ENCODE results near the gene HTATSF1. TPM values are rescaled to one million over a fixed set of nuclear protein-coding genes. Genes with fewer than 3 reads are reported as not detected.

The HTATSF1 gene
- total RNA-seq, 1 donor from 2014 or later, result 41.7 TPM

DNA sequence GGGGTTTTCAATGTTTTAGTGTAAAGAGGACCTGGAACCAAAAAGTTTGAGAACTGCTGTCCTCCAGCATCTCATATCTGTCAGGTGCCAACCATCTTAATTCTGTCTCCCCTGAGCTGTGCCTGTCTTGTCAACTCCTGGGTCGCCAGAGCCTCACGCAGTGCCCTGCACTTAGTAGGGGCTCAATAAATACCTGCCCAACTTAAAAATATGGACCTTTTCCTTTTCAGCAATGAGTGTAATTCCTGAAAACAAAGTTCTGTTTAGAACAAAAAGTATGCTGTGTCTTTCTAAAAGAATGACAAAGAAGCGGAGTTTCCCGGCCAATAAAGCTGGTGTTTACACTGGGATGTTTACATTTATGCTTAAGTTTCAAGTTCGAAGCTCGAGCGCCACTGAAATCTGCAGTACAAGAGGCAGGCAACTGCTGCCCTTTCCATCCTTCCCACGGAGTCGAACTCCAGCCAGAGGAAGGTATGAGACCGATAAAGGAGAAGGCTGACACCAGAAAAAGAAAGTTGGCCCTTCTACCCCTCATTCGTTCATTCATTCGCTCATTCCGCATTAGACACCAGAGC is 1.1 kb upstream of the HTATSF1 start:
- Mint-ChIP-seq H3K36me3 (peaks cover 4% of the 10 kb centered on the region), H3K27ac (peak overlapping the region; percentile 99), H3K4me3 (peak overlapping the region; percentile 84), H3K27me3 (ENCODE audit: low read depth) (peaks cover 15% of the 10 kb centered on the region), H3K4me1 (peaks cover 8% of the 10 kb centered on the region), H3K9me3 (peaks cover 12% of the 10 kb centered on the region)
- TF ChIP-seq, protein P1, sequence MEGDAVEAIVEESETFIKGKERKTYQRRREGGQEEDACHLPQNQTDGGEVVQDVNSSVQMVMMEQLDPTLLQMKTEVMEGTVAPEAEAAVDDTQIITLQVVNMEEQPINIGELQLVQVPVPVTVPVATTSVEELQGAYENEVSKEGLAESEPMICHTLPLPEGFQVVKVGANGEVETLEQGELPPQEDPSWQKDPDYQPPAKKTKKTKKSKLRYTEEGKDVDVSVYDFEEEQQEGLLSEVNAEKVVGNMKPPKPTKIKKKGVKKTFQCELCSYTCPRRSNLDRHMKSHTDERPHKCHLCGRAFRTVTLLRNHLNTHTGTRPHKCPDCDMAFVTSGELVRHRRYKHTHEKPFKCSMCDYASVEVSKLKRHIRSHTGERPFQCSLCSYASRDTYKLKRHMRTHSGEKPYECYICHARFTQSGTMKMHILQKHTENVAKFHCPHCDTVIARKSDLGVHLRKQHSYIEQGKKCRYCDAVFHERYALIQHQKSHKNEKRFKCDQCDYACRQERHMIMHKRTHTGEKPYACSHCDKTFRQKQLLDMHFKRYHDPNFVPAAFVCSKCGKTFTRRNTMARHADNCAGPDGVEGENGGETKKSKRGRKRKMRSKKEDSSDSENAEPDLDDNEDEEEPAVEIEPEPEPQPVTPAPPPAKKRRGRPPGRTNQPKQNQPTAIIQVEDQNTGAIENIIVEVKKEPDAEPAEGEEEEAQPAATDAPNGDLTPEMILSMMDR (IDR thresholded peaks at IDR 0.05; ENCODE audit: unreplicated experiment), result no peak
- no peak for DNase-seq (ENCODE audit: low spot score in 2 of 2, unreplicated experiment in 2 of 2)

DNA sequence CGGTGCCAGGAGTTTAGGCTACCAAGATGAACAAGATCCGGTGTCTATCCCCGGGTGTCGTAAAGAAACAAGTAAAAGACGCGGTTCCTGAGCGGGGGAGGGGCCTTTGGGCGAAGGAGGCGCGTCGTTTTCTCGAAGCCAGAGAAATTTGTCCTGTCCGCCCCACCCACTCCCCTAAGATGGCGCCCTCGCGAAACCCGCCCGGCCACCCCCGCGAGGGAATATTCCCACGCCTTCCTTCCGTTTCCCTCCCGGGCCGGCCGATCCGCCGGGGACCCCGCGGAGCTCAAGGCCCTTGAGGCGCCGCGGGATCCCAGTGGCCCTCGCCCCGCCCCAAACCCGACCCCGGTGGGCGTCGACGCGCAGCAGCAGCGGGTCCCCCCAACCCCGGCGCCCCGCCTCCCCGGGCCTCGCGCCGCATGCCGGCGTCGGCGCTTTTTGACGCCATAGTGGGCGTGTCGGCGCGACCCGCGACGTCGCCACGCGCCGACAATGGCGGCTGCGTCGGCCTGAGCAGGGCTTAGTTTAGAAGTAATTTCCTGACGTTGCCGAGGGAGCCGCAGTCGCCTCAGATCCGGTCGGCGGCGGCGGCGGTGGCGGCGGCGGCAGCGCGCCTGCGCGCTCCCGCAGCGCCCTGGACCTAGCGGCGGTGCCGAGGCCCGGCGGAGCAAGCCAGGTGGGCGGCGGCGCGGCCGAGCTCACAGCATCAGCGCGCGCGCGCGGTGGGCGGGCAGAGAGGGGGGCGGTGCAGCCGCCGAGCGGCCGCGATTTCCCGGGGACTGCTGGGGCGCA is 432 bp upstream of the HTATSF1 start:
- Mint-ChIP-seq H3K27ac (peak overlapping the region; percentile 99), H3K4me3 (peak overlapping the region; percentile 92), H3K9me3 (peaks cover 12% of the 10 kb centered on the region), H3K27me3 (ENCODE audit: low read depth) (peaks cover 10% of the 10 kb centered on the region), H3K36me3 (peaks cover 4% of the 10 kb centered on the region), H3K4me1 (peaks cover 8% of the 10 kb centered on the region)
- peak; percentile 68 to 80 for DNase-seq (ENCODE audit: low spot score in 2 of 2, unreplicated experiment in 2 of 2)
- TF ChIP-seq, protein P1 (IDR thresholded peaks at IDR 0.05; ENCODE audit: unreplicated experiment), result no peak

DNA sequence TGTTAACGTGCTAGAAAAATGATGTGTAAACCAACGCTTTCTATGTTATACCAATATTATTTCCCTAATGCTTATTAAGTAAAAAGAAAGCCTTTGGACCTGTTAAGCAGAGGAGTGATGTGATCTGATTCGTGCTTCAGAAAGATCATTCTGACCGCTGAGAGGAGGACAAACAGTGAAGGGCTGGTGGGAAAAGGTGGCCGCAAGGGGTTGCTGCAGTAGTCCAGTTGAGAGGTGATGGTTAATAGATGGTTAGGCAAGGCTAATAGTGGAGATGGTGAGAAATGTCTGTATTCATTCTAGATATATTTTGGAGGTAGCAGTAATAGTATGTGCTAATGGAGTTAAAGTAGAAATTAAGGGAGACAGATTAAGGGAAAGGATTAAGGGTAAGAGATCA is 21.7 kb downstream of the HTATSF1 start:
- no peaks in the 10 kb centered on the region for H3K36me3 Mint-ChIP-seq
- H3K27ac Mint-ChIP-seq, result no peak overlapping the region
- no peaks in the 10 kb centered on the region for H3K4me1 Mint-ChIP-seq
- no peak overlapping the region for H3K4me3 Mint-ChIP-seq
- H3K9me3 Mint-ChIP-seq, result peaks cover 17% of the 10 kb centered on the region
- no peak for DNase-seq (ENCODE audit: low spot score in 2 of 2, unreplicated experiment in 2 of 2)
- TF ChIP-seq, protein P1 (IDR thresholded peaks at IDR 0.05; ENCODE audit: unreplicated experiment), result no peak
- H3K27me3 Mint-ChIP-seq (ENCODE audit: low read depth), result no peaks in the 10 kb centered on the region

DNA sequence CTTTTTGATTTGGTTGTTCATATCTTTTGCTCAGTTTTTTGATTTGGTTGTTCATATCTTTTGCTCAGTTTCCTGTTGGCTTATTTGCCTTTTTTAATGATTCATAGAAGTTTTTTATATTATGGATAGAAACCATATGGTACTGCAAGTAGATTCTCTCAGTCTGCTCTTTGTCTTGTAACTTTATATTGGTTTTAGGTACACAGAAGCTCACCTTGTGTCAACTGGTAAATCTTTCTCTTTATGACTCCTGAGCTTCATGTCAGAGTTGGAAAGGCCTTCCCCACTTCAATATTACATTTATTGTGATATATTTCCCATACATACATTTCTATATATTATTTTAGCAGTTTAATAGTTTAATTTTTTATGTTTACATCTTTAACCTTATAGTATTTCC is 26.4 kb downstream of the HTATSF1 start:
- DNase-seq (ENCODE audit: low spot score in 2 of 2, unreplicated experiment in 2 of 2), result no peak
- no peaks in the 10 kb centered on the region for H3K27me3 Mint-ChIP-seq (ENCODE audit: low read depth)
- no peaks in the 10 kb centered on the region for H3K4me1 Mint-ChIP-seq

DNA sequence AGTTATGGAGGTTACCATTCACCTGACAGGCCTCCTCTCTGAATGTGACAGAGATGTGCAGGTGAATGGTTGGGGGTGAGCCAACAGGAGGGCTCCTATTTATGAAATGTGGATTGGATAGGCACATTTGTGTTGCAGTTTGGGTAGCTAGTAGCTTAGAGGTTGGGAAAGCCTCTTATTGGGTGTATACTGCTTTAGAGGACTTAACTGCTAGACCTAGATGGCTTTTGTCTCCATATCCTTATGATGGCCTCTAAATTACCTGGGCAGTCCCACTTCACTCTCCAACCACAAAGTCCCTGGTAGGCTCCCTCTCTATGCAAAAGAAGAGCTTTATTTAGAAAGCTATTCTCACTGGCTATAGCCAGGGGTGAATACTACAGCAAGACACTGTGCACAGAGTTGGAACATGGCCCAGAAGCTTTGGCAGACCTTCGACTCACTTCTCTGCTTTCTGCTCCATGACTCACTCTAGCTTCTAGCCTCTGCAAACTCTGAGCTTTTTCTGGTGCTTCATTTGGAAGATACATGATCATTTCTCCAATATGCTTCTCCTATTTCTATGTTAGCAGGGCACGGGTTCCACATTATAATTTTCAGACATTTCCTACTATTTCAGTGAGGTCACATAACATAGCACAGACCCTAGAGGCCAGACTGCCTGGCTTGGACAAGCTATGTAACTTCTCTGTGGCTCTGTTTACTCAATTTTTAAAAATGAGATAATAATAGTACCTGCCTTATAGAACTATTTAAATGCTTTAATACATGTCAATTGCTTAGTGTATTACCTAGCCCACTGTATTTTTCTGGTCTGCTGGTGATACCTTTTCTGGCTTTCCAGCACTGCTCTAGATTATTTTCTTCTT is 28.6 kb downstream of the HTATSF1 start:
- Mint-ChIP-seq H3K27ac (no peak overlapping the region), H3K27me3 (ENCODE audit: low read depth) (no peaks in the 10 kb centered on the region), H3K4me3 (no peak overlapping the region), H3K4me1 (no peaks in the 10 kb centered on the region), H3K9me3 (peaks cover 34% of the 10 kb centered on the region), H3K36me3 (no peaks in the 10 kb centered on the region)
- TF ChIP-seq, protein P1 (IDR thresholded peaks at IDR 0.05; ENCODE audit: unreplicated experiment), result no peak
- no peak for DNase-seq (ENCODE audit: low spot score in 2 of 2, unreplicated experiment in 2 of 2)

More for the DNA sequence above, 26.4 kb downstream of the HTATSF1 start:
- H3K9me3 Mint-ChIP-seq, result peaks cover 20% of the 10 kb centered on the region
- no peak overlapping the region for H3K4me3 Mint-ChIP-seq
- TF ChIP-seq, protein P1 (IDR thresholded peaks at IDR 0.05; ENCODE audit: unreplicated experiment), result no peak
- no peak overlapping the region for H3K27ac Mint-ChIP-seq
- no peaks in the 10 kb centered on the region for H3K36me3 Mint-ChIP-seq

All from mesothelial cell of epicardium (in vitro differentiated cells).